Superior temporal gyrus (tissue), 1 donor: ENCODE data around the gene SOCS1.
"Not testable (repeated sequence)": the region's sequence is repeated elsewhere in the genome, so short reads cannot be mapped to it uniquely, and the experiment has no call there.

ENCODE experiments used
- DNase-seq: peaks from one replicate; pipeline ENCODE4 v3.0.0-alpha.2; 2016; ENCODE audit errors: extremely low spot score

Gene SOCS1

DNA sequence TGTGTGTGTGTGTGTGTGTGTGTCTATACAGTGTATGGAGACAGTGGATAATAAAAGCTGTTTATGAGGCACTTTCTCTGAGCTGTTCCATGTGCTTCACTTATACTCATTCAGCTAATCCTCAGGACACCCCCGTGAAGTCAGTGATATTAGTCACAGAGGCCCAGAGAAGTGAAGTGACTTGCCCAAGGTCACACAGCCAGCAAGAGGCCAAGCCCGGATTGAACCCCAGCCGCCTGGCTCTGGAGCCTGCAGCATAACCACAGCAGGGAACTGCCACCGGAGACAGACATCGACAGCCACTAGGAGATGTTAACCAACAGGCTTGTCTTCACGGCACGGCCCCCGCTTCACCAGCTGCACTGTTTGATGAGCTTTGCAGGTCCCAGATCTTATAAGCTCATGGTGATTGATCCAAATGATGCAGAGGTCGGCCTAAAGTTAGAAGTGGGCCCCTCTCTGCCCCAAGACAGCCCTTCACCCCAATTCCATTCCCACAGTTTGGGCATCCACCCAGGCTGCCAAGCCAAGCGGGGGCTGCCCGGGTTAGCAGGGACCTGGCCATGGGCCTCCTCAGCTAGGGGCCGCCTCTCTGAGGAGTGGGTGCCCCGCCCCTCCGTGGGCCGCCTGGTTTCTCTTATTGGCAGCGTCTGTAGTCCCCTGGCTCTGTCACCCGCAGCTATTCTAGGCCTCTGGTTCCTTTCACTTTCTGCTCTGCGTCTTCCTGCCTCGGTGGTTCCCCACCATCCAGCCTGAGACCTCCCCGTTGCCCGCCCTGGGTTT is 30.9 kb downstream of the SOCS1 start:
- no peak for DNase-seq

DNA sequence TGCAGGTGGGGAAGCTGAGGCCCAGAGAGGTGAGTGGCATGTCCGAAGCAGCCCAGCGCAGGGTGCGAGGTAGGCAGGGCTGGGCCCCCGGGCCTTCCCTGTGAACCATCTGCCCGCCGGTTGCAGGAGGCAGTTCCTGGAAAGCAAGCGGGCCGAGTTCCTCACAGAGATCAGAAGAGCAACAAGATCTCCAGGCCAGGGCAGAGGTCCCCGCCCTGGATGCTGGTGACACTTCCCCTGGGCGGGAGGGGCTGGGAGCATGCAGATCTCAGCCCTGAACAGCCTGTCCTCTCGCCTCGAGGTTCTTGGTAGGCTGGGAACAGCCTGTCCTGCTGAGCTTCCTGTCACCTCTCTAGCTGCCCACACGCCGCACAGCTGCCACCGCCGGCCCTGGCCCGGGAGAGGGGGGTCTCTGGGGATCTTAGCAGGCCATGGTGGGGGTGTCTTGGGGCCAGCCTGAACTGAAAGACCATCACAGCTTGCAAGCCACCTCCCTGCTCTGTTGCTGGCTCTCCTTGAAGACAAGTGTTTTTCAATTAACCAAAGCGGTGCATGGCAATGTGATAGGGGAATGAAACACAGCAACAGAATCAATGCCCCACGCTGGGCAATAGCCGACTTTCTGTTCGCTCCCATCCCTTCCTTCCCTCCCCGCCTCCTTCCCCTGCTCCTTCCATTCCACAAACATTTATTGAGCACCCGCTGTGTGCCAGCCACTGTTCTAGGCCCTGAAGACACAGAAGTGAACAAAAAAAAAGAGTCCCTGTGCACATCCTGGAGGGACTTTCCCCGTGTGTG is 31.7 kb downstream of the SOCS1 start:
- DNase-seq, result no peak

GRCh38 chr16:11220507-11220906 is 35.5 kb downstream of the SOCS1 start:
- DNase-seq, result not testable (repeated sequence)

DNA sequence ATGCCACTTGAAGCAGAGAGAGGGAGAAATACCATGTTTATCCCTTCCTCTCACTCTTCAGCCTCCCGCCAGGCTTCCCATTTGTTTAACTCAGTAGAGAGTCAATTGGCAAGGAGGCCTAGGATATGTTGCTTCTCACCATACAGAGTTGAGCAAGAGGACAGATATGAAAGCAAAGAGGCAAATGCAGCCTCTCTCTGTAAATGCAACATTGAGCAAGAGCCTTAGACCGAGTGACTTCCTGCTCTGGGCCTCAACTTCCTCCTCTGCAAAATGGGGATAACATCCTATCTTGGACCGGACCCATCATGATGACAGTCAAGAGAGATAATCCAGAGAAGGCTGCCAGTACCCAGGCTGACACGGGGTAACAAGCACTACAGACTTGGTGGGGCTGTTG is 36.8 kb downstream of the SOCS1 start:
- no peak for DNase-seq

GRCh38 chr16:11218604-11218962 is 37.4 kb downstream of the SOCS1 start:
- DNase-seq, result no peak

GRCh38 chr16:11217651-11218603 is 38.1 kb downstream of the SOCS1 start:
- no peak for DNase-seq

DNA sequence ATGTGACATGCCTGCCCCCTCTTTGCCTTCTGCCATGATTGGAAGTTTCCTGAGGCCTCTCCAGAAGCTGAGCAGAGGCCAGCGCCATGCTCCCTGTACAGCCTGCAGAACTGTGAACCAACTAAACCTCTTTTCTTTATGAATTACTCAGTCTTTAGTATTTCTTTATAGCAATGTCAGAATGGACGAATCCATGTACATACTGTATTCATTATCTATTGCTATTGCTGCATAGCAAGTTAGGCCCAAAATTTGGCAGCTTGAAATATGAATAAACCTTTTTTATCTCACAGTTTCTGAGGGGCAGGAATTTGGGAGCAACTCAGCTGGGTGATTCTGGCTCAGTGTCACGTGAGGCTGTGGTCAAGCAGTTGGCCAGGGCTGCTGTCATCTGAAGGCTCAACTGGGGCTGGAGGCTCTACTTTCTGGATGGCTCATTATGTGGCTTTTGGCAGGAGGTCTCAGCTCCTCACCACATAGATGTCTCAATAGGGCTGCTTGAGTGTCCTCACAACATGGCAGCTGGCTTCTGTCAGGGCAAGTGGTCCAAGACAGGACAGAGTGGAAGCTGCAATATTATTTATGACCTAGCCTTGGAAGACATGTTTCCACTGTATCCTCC is 40.0 kb downstream of the SOCS1 start:
- DNase-seq, result no peak

DNA sequence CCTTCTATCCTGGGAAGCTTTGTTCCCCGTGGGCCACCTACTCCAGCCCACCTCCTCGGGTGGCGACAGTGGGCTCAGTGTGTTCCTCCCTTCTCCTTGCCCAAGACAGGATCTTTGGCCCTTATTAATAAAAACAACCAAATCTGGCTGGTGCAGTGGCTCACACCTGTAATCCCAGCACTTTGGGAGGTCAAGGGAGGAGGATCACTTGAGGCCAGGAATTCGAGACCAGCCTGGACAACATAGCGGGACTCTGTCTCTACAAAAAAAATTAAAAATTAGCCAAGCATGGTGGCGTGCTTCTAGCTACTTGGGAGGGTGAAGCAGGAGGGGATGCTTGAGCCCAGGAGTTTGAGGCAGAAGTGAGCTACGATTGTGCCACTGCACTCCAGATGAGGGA is 42.2 kb downstream of the SOCS1 start:
- no peak for DNase-seq

DNA sequence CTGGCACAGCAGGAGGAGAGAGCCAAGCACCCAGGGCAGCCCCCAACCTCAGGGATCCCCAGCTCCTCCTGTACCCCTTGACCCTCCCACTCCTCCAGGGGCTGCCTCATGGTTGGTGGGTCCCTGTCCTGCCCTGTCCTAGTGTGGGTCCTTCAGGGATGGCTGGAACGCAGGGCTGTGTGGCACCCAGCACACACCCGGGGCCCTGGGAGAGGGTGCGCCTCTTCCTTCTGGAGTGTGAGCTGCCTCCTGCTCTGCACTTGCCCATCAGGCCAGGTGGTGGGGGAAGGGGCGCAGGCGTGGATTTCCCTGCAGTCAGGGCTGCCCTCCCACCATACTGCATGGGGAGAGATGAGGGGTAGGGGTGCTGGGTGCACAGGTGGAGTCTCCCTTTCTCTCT is 42.6 kb downstream of the SOCS1 start:
- no peak for DNase-seq

GRCh38 chr16:11212798-11213196 is 43.2 kb downstream of the SOCS1 start:
- no peak for DNase-seq

- no peak for DNase-seq
Observed at GRCh38 chr16:11211977-11212797, 43.8 kb downstream of the SOCS1 start.

- DNase-seq, result no peak
Observed at GRCh38 chr16:11211061-11211976, 44.7 kb downstream of the SOCS1 start.

- no peak for DNase-seq
Observed at GRCh38 chr16:11210260-11210659, 45.7 kb downstream of the SOCS1 start.

DNA sequence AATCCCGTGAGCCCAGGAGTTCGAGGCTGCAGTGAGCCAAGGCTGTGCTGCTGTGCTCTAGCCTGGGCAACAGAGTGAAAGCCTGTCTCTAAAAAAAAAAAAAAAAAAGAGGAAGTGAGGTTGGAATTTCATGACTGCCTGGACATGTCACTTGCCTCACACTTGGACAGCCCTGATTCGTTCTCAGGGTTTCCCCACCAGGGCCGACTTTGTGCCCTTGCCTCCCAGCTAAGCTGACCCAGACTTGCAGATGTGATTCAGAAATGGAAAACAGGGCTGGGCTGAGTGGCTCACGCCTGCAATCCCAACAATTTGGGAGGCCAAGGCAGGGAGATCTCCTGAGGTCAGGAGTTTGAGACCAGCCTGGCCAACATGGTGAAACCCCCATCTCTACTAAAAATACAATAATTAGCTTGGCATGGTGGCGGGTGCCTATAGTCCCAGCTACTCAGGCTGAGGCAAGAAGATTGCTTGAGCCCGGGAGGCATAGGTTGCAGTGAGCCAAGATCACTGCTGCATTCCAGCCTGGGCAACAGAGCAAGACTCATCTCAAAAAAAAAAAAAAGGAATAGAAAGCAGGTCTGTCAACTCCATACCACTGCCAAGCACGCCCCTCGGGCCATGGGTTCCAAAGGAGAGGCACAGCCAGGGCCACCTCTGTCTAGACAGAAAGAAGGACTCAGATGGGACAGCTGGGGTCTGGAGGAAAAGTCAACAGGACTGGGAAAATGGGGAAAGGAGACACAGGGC is 46.9 kb downstream of the SOCS1 start:
- DNase-seq, result no peak

DNA sequence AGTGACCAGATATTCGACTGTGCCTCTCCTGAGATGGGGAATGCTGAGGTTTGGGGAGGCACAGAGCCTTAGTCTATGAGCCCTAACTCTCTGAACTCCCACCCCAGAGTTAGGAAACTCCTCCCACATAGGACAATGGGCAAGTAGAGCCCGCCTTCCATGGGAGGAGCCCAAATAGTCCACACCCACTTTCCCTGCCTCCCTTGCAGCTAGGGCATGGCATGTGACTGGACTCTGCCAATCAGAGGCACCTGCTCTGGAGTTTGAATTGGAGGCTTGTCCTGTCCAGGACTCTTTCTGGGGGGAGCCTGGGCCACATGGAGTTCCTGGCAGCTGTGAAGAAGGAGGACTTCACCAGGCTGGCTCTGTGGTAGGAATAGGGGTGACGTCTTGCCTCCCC is 48.4 kb downstream of the SOCS1 start:
- no peak for DNase-seq

DNA sequence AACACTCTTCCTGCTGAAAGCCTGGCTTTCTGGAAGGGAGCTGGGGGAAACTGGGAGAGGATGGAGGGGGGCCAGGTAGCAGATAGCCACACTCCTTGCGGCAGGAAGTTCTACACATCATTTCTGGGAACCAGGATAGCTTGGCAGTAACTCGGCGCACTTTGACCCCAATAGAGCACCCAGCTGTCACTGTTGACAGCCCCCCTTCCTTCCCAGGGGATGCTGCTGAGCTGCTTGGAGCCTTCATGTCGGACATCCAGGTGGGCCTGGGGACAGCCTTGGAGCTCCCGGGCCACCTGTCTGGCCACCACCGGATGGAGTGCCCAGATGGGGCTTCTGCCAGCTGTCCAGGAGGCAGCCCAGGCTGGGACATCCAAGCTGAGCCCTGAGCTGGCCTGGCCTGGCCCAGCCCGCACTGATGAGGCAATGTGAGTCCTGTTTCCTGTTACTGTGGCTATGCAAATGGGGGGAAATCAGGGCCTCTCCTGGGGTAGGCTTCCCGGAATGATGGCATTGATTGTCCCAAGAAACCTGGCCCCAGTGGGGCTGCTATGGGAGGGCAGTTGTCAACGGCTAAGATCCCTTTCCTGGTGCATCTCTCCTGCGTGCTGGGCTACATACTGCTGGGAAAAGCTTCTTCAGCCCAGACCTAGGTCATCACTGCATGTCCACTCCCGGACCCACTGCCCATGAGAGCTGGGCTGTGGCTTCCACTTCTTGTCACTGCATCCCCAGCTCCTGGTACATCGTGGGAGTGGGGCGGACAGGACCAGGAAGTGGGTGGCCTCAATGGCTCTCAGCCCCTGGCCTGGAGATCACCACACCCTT is 50.0 kb downstream of the SOCS1 start:
- DNase-seq, result no peak

DNA sequence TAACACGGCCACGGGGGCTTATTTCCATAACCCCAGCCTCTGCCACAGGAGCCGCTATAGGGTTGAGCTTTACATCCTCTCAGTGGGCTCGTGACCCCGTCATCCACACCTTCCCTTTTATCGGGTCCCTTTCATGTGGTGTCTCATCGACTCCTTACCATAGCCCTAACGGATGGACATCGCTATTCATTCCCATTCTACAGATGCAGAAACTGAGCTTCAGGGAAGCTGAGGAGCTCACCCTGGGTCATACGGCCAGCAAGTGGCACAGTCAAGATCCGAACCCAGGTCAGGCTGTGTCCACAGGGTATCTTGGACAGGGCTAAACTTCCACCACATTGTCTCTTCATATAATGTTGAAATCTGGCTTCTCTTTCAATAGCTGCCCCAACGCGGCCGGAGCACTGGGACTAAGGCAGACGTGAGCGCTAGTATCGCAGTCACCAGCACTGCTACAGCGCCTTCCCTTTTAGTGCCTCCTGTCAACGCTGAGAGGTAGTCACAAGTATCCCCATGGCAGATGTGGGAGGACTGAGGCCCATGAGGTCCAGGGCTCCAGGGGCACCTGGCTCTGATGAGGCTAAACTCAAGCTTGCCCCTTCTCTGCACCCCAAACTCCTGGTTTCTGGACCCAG is 50.8 kb downstream of the SOCS1 start:
- no peak for DNase-seq
